ENCODE results near the gene RAB11FIP4.

The RAB11FIP4 gene

GRCh38 chr17:31568121-31568520 is 176.6 kb downstream of the RAB11FIP4 start:
- no peak for DNase-seq (ENCODE audit: low read depth in 2 of 2)

DNA sequence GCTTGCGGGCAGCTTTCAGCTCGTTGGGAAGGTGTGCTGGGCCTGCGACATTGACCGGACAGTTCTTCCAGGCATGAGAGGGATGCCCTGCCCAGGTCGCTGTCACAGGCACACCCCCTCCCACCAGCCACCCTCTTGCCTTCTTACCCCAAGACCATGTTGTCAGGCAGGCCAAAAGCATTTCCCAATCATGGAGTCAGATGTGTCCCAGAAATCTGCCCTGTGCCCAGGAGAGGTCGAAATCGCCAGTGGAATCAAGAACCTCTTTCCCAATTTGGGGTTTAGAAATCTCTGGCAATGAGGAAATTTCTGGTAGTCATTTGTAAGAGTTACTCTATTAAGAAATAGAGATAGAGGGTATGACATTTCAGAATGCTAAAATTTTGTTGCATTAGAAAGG is 177.1 kb downstream of the RAB11FIP4 start:
- DNase-seq (ENCODE audit: low read depth in 2 of 2) = no peak

- DNase-seq (ENCODE audit: low read depth in 2 of 2) = no peak
These were observed 178.8 kb downstream of the RAB11FIP4 start for GRCh38 chr17:31570231-31570630.

- no peak for DNase-seq (ENCODE audit: low read depth in 2 of 2)
These were observed 179.7 kb downstream of the RAB11FIP4 start for GRCh38 chr17:31570951-31571892.

DNA sequence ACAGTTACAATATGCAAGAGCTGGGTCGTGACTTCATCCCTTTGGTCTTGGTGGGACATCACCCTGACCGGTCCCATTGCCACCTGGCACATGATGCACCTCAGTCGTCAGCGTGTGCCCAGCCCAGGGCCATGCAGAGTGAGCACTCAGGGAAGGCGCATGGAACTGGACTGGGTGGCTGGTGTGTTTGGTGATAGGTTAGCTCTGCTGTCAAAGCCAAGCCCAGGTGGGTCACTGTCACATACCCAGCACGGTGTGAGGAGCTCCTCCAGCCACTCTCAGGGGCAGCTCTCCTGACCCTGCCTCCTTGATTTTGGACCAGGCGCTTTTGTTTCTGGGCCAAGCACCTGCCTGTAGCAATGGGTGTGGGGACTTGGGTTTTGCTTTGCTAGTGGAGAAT is 180.9 kb downstream of the RAB11FIP4 start:
- DNase-seq (ENCODE audit: low read depth in 2 of 2) = no peak

DNA sequence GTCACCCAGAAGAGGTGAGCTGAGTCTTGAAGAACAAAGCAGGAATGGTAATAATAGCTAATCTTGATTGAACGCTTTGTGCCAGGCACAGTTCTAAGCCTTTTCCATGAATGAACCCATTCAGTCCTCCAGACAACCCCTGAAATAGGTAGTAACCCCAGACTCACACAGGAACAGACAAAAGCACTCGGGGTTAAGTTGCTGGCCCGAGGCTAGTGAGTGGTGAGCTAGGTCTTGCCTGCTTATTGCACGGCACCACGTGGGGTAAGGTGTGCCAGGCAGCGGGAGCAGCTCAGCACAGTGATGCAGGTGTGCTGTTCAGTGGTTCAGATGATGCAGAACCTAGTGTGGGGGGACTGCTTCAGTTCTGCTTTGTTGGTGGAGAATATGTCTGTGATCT is 181.6 kb downstream of the RAB11FIP4 start:
- no peak for DNase-seq (ENCODE audit: low read depth in 2 of 2)

DNA sequence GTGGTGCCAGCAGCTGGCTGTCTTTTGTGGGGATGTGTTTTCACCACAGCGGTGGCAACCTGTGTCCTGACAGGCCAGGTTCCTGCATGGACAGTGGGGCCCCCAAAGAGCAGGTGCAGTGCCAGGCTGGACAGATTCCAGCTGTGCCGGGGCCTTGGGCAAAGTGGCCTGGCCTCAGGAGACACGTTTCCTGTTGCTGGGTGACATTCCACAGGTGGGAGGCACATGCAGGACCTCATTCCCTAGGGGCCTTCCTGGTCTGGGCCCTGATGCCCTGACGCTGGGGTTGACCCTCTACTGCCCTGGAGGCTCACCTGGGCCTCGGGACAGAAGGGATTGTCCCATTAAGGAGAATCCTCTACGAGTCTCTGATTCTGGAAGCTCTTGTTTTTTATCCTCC is 182.4 kb downstream of the RAB11FIP4 start:
- no peak for DNase-seq (ENCODE audit: low read depth in 2 of 2)

DNA sequence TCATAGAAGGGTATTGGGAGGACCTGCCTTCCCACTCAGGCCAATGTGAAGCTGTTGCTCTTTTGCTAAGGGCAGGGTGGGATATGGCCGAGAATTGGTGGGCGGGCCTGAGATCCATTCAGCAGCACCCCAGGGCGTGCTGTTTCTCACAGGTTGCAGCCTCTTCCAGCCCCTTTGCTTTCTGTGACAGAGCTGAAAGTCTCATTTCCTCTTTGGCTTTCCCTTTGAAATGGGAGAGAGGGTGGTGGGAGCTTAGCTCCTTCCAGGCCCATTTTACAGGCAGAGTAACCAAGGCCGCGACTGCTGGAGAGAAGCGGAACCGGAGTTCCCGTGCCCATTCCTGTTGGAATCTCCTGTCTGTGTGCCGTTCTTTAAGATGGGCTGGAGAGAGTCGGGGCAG is 183.0 kb downstream of the RAB11FIP4 start:
- DNase-seq (ENCODE audit: low read depth in 2 of 2) = no peak

DNA sequence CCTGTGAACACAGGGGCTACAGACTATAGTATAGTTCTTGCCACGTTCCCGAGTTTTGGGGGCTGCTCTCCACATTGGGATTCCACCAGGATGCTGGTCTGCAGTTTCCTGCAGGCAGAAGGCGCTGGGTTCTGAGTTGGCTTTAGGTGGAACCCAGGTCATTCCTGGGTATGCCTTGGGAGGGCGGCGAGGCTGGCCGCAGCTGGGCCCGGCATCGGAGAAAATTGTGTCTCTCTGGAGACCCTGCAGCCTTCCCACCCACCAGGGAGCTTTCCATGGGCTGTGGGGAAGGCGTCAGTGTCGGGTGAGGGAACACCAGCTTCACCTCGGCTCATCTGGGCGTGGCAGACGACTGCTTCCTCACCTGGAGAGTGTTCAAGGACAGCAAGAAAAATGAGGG is 183.6 kb downstream of the RAB11FIP4 start:
- no peak for DNase-seq (ENCODE audit: low read depth in 2 of 2)

DNA sequence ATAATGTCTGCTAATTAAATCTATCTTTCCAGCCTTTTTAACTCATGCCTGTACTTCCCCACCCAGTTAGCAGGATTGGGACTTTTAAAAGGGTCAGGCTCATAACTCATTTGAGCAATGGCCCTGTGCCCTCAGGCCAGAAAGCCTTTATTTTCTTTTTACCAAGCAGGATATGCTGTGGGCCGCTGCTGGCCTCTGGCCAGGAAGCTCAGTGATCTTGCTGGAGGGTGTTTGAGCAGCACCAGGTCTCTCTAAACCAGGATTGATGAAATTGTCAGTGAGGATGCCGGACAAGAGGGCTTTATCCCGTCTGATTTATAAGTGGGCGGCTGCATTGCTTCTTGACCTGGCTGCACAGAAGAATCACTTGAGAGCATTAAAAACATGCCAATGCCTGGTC is 187.8 kb downstream of the RAB11FIP4 start:
- no peak for DNase-seq (ENCODE audit: low read depth in 2 of 2)

GRCh38 chr17:31580316-31580705 is 188.8 kb downstream of the RAB11FIP4 start:
- DNase-seq (ENCODE audit: low read depth in 2 of 2) = no peak

DNA sequence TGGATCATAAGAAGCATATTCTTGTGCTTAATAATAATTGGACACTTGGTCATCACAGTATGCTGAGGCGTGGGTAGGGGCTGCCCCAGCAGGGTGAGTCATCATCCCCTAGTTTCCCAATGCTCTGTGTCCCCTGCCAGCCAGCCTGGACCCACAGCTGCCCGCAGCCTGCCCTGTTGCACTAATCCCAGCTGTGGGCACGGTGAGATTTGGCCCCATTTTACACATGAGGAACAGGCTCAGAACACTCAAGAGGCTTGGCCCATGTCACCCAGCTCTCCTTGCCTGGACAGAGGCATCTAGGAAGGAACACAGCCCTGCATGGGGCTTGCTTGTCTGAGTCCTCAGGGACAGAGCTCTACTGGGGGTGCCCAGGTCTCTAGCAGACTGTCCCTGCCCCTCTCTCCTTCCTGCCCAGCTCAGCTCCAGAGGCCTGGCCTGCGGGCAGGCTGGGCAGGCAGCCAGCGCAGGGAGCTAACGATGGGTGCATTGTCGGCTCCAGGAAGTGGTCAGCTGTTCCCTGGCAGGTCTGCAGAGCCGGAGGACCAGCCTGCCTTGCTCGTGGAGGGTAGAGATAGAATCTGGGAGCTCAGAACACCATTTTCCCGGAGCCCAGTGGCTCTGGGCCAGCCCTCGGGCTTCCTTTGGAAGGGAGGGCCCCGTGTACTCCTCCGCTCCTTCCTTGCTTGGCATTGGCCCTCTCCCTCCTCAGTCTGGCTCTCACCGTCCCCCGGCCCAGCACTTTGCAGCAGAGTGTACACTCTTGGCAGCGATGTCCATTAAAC is 189.4 kb downstream of the RAB11FIP4 start:
- DNase-seq (ENCODE audit: low read depth in 2 of 2) = no peak

DNA sequence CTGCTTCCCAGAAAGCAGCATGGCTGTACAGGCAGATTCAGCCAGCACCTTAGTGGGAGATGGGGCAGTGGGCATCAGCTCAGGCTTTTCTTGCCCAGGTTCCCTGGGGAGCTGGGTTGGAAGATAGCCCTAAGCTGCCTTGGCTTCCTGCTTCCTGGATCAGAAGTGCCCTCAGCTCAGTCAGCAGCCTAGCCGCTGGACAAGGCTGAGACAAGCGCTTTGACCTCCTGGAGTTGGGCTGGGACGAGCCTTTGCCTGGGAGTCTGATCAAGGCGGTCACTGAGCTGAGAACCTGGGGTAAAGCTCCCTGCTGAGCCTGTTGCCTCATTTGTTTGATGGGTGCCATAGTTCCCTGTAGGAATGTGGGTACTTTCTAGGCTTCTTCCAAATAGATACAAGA is 190.0 kb downstream of the RAB11FIP4 start:
- DNase-seq (ENCODE audit: low read depth in 2 of 2) = no peak

- DNase-seq (ENCODE audit: low read depth in 2 of 2) = no peak
These were observed 190.9 kb downstream of the RAB11FIP4 start for GRCh38 chr17:31582151-31582907.

- no peak for DNase-seq (ENCODE audit: low read depth in 2 of 2)
These were observed 192.4 kb downstream of the RAB11FIP4 start for GRCh38 chr17:31583772-31584356.

DNA sequence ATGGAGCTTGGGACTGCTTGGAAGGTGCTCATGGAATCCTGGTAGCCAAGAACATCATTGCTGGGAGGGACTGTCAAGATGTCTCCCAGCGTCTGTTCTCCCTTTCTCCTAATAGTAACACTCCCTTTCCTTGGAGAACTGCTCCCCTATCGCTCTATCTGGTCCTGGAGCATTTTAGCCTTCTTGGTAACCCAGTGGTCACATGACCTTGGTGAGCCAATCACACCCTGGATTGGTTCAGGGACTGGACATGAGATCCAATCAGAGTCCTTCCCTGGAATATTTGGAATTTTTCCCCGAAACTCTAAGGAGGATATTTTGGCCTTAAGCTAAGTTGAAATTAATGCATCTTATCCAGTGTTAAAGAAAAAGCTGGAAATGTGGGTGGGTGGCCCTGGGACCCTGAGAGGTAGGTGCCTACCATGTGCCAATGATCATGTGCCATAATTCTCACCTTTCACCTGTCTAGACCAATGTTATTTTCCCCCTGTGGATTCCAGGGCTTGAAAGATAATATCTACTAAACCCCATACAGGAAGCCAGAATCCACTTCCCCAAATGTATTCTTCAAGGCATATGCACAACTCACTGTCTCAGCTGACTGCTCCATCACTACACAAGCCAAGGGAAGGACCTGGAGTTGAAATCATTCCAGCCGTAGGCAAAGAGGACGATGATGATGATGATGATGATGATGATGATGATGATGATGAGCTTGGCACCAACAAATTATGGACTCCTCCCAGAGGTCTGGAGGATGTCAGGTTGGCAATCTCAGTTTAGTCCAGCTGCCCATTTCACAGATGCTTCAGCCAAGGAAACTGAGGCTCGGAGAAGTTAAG is 193.2 kb downstream of the RAB11FIP4 start:
- DNase-seq (ENCODE audit: low read depth in 2 of 2) = no peak

DNA sequence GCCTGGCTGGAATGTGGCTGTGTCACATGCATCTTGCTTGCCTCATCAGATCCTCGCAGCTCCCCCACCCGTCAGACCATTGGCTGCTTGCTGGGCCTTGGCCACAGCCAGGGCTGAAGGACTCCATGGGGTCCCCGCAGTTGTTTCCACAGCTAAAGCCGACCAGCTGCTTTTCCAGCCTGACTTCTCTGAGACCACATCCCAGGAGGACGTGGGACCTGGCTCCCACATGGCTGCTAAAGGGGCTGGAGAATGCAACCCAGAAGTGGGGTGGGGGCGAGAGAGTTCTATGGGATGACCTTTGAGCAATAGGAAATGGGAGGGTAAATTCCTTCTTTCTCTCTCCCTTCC is 193.8 kb downstream of the RAB11FIP4 start:
- DNase-seq (ENCODE audit: low read depth in 2 of 2) = no peak

- DNase-seq (ENCODE audit: low read depth in 2 of 2) = no peak
These were observed 195.5 kb downstream of the RAB11FIP4 start for GRCh38 chr17:31586946-31587345.

GRCh38 chr17:31587462-31587861 is 196.0 kb downstream of the RAB11FIP4 start:
- no peak for DNase-seq (ENCODE audit: low read depth in 2 of 2)

Data from activated CD4-positive, alpha-beta T cell treated with anti-CD3 and anti-CD28 coated beads for 24 hours (primary cell).